GM15510 (cell line): ENCODE data around the gene KCTD10.

Experiments used
- POLR2A ChIP-seq: IDR thresholded peaks from 3 replicates; pipeline ENCODE4 v1.6.1; 2011; ENCODE audit warnings: borderline replicate concordance; ENCODE audit not compliant: insufficient read length; ENCODE audit errors: extremely low read depth

Gene KCTD10

GRCh38 chr12:109451400-109451799, 25.7 kb downstream of the KCTD10 start:
- TF ChIP-seq POLR2A = no peak

GRCh38 chr12:109450980-109451379, 26.1 kb downstream of the KCTD10 start:
- TF ChIP-seq POLR2A = no peak

GRCh38 chr12:109449845-109450532, 27.1 kb downstream of the KCTD10 start:
- TF ChIP-seq POLR2A = no peak

GRCh38 chr12:109448707-109449390, 28.3 kb downstream of the KCTD10 start:
- TF ChIP-seq POLR2A = no peak

- TF ChIP-seq POLR2A = no peak
Observed at GRCh38 chr12:109448272-109448671, 28.8 kb downstream of the KCTD10 start.

- no peak for TF ChIP-seq POLR2A
Observed at GRCh38 chr12:109447482-109447881, 29.6 kb downstream of the KCTD10 start.

GRCh38 chr12:109446869-109447268, 30.2 kb downstream of the KCTD10 start:
- TF ChIP-seq POLR2A = no peak

GRCh38 chr12:109445191-109445609, 31.9 kb downstream of the KCTD10 start:
- TF ChIP-seq POLR2A = no peak

GRCh38 chr12:109444259-109444658, 32.8 kb downstream of the KCTD10 start:
- TF ChIP-seq POLR2A = no peak

- no peak for TF ChIP-seq POLR2A
Observed at GRCh38 chr12:109443794-109444193, 33.3 kb downstream of the KCTD10 start.

- TF ChIP-seq POLR2A = no peak
Observed at GRCh38 chr12:109440851-109441490, 36.1 kb downstream of the KCTD10 start.

GRCh38 chr12:109439181-109439580, 37.9 kb downstream of the KCTD10 start:
- TF ChIP-seq POLR2A = no peak

- TF ChIP-seq POLR2A = no peak
Observed at GRCh38 chr12:109436188-109436560, 40.9 kb downstream of the KCTD10 start.

- no peak for TF ChIP-seq POLR2A
Observed at GRCh38 chr12:109435428-109436187, 41.5 kb downstream of the KCTD10 start.

GRCh38 chr12:109434582-109434981, 42.5 kb downstream of the KCTD10 start:
- no peak for TF ChIP-seq POLR2A
